Breast epithelium (tissue), 4 donors: ENCODE data around the gene SETDB1. TPM values are rescaled to one million over a fixed set of nuclear protein-coding genes. Genes with fewer than 3 reads are reported as not detected.

Experiments
- DNase-seq, 2 donors: peaks; one replicate each; pipeline ENCODE4 v3.0.0-alpha.2; 2019; ENCODE audit warnings: low spot score in 2 of 2
- H3K27ac ChIP-seq, 2 donors: fragments of 200-600 bp; sonication (generic) in 1 of 2; one replicate each; pipeline ENCODE4 v1.5.1; 2016 to 2019; ENCODE audit warnings: mild to moderate bottlenecking in 1 of 2
- H3K27me3 ChIP-seq, 2 donors: fragments of 200-600 bp; sonication (generic) in 1 of 2; one replicate each; pipeline versions ENCODE4 v1.5.1 to v1.6.0; 2017 to 2019; ENCODE audit warnings: control low read depth in 1 of 2, mild to moderate bottlenecking in 1 of 2
- H3K36me3 ChIP-seq: fragments of 200-600 bp; one replicate; pipeline ENCODE4 v1.5.1; 2019
- H3K4me1 ChIP-seq, 2 donors: fragments of 200-600 bp; sonication (generic); one replicate each; pipeline ENCODE4 v1.5.1; 2016 to 2019; ENCODE audit warnings: control low read depth in 1 of 2
- H3K4me3 ChIP-seq, 3 donors: fragments of 200-600 bp; sonication (generic); 1 replicate in 2 of 3; 2 replicates in 1 of 3; pipeline ENCODE4 v1.5.1; 2016 to 2019; ENCODE audit warnings: mild to moderate bottlenecking in 3 of 3, moderate library complexity in 2 of 3
- H3K9me3 ChIP-seq, 2 donors: fragments of 200-600 bp; sonication (generic) in 1 of 2; one replicate each; pipeline ENCODE4 v1.5.1; 2016 to 2019; ENCODE audit warnings: control low read depth in 1 of 2
- POLR2A ChIP-seq: fragments of 450-650 bp; IDR thresholded peaks from one replicate; pipeline ENCODE4 v1.6.1; 2016; ENCODE audit warnings: antibody characterized with exemption, mild to moderate bottlenecking, moderate library complexity
- POLR2AphosphoS5 ChIP-seq, 3 donors: sonication (generic); formaldehyde crosslinking; IDR thresholded peaks; one replicate each; pipeline ENCODE4 v1.6.1; 2017; ENCODE audit warnings: antibody characterized with exemption in 3 of 3
- intact Hi-C: fragments of 100-400 bp; cut with DNase I; formaldehyde crosslinking; loops from one replicate; pipeline ENCODE4 v1.15.1; 2023; ENCODE audit warnings: low total_unique reads
- total RNA-seq, 3 donors: library from RNA; depleted of rRNA; stranded (reverse); fragments of >200 nt; gene quantifications; one replicate each; pipeline ENCODE4 v1.1.0, GENCODE V29; 2016
- TF ChIP-seq, protein P1 (sequence below), 3 donors: fragments of 450-650 bp; IDR thresholded peaks; one replicate each; pipeline ENCODE4 v1.5.1; 2016 to 2017; ENCODE audit warnings: antibody characterized with exemption in 3 of 3, mild to moderate bottlenecking in 3 of 3, moderate library complexity in 3 of 3

The SETDB1 gene
- total RNA-seq, 3 donors from 2014 or later, result 33.4 to 44.6 (median 41.0) TPM

DNA sequence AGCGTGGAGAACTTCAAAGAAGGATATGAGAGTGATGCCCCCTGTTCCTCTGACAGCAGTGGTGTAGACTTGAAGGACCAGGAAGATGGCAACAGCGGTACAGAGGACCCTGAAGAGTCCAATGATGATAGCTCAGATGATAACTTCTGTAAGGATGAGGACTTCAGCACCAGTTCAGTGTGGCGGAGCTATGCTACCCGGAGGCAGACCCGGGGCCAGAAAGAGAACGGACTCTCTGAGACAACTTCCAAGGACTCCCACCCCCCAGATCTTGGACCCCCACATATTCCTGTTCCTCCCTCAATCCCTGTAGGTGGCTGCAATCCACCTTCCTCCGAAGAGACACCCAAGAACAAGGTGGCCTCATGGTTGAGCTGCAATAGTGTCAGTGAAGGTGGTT lies 34.5 kb downstream of the SETDB1 start:
- Histone ChIP-seq H3K27ac (no peak overlapping the region), H3K4me3 (no peak overlapping the region), H3K9me3 (no peaks in the 10 kb centered on the region), H3K36me3 (peaks cover 15% of the 10 kb centered on the region), H3K27me3 (no peaks in the 10 kb centered on the region), H3K4me1 (no peaks in the 10 kb centered on the region)
- intact Hi-C loops, result no loop called here
- DNase-seq, result no peak
- no peak for TF ChIP-seq POLR2A
- TF ChIP-seq, protein P1, sequence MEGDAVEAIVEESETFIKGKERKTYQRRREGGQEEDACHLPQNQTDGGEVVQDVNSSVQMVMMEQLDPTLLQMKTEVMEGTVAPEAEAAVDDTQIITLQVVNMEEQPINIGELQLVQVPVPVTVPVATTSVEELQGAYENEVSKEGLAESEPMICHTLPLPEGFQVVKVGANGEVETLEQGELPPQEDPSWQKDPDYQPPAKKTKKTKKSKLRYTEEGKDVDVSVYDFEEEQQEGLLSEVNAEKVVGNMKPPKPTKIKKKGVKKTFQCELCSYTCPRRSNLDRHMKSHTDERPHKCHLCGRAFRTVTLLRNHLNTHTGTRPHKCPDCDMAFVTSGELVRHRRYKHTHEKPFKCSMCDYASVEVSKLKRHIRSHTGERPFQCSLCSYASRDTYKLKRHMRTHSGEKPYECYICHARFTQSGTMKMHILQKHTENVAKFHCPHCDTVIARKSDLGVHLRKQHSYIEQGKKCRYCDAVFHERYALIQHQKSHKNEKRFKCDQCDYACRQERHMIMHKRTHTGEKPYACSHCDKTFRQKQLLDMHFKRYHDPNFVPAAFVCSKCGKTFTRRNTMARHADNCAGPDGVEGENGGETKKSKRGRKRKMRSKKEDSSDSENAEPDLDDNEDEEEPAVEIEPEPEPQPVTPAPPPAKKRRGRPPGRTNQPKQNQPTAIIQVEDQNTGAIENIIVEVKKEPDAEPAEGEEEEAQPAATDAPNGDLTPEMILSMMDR (IDR thresholded peaks at IDR 0.05), result no peak
- no peak for TF ChIP-seq POLR2AphosphoS5 (IDR thresholded peaks at IDR 0.05)

DNA sequence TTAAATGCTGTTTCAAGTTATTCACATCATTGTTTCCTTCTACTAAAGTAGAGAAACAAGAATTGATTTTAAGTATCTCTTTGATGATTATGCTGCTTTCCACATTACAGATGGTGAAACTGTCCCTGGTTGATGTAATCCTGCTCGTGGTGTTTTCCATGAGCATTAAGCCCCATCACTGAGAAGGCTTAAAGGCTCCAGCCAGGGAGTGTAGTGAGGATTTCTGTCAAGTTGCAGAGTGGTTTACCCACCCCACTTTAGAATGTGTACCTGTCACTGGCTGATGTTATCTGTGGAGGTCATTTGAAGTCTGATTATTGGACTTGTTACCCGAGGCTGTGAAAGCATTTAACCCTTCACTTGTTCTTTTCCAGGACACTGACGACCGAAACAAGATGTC lies 35.6 kb downstream of the SETDB1 start:
- Histone ChIP-seq H3K27ac (peak overlapping the region in 1 of 2 donors; percentile 11), H3K27me3 (no peaks in the 10 kb centered on the region), H3K36me3 (peaks cover 16% of the 10 kb centered on the region)

GRCh38 chr1:150963321-150964163 lies 37.4 kb downstream of the SETDB1 start:
- no peaks in the 10 kb centered on the region for H3K4me1 ChIP-seq
- peaks cover 16% of the 10 kb centered on the region for H3K36me3 ChIP-seq
- H3K27ac ChIP-seq, result no peak overlapping the region
- DNase-seq, result no peak
- intact Hi-C loops, result no loop called here
- no peak overlapping the region for H3K4me3 ChIP-seq
- H3K27me3 ChIP-seq, result no peaks in the 10 kb centered on the region
- no peaks in the 10 kb centered on the region for H3K9me3 ChIP-seq
- TF ChIP-seq, protein P1 (IDR thresholded peaks at IDR 0.05), result no peak
- TF ChIP-seq POLR2AphosphoS5 (IDR thresholded peaks at IDR 0.05) (no peak), POLR2A (no peak)

More for the DNA sequence above, 35.6 kb downstream of the SETDB1 start:
- DNase-seq, result no peak
- no peak overlapping the region for H3K4me3 ChIP-seq
- intact Hi-C loops, result no loop called here
- no peaks in the 10 kb centered on the region for H3K4me1 ChIP-seq
- no peaks in the 10 kb centered on the region for H3K9me3 ChIP-seq
- TF ChIP-seq, protein P1 (IDR thresholded peaks at IDR 0.05), result no peak
- no peak for TF ChIP-seq POLR2A
- no peak for TF ChIP-seq POLR2AphosphoS5 (IDR thresholded peaks at IDR 0.05)

DNA sequence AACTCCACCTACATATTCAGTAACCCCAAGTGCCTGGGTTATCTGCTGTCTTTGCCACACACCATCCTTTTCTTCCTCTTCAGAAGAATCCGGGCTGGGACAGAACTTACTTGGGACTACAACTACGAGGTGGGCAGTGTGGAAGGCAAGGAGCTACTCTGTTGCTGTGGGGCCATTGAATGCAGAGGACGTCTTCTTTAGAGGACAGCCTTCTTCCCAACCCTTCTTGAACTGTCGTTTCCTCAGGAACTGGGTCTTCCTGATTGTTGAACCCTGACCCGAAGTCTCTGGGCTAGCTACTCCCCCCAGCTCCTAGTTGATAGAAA lies 38.0 kb downstream of the SETDB1 start:
- no peak for TF ChIP-seq POLR2A
- no peak for TF ChIP-seq POLR2AphosphoS5 (IDR thresholded peaks at IDR 0.05)
- TF ChIP-seq, protein P1 (IDR thresholded peaks at IDR 0.05), result no peak
- intact Hi-C loops, result no loop called here
- Histone ChIP-seq H3K27ac (no peak overlapping the region), H3K27me3 (no peaks in the 10 kb centered on the region), H3K4me1 (no peaks in the 10 kb centered on the region), H3K4me3 (no peak overlapping the region), H3K9me3 (no peaks in the 10 kb centered on the region), H3K36me3 (peaks cover 16% of the 10 kb centered on the region)
- DNase-seq, result no peak

DNA sequence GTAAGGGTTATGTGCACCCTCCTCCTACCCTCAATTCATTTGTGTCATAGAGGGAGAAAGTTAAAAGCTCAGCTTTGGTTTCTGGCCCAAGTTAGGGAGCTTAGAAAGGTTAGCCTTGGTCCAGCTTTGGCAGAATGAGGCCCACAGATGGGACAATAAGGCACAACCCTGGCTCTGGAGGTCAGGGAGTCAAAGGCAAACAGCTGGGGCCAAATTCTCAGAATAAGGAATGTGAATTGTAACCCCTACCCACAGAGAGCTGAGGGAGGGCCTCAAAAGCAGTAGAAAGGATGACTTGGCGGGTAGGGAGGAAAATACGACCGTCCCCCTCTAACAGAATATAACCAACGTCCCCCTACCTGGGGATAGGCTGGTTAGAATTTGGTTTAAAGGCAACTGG lies 39.4 kb downstream of the SETDB1 start:
- H3K36me3 ChIP-seq, result peaks cover 16% of the 10 kb centered on the region
- intact Hi-C loops, result no loop called here
- DNase-seq, result no peak
- no peak for TF ChIP-seq POLR2AphosphoS5 (IDR thresholded peaks at IDR 0.05)
- TF ChIP-seq POLR2A, result no peak
- TF ChIP-seq, protein P1 (IDR thresholded peaks at IDR 0.05), result no peak
- H3K4me1 ChIP-seq, result no peaks in the 10 kb centered on the region
- no peaks in the 10 kb centered on the region for H3K27me3 ChIP-seq
- no peak overlapping the region for H3K27ac ChIP-seq
- no peaks in the 10 kb centered on the region for H3K9me3 ChIP-seq
- no peak overlapping the region for H3K4me3 ChIP-seq
